ENCODE results near the gene NMT2.
"Not testable (repeated sequence)": the region's sequence is repeated elsewhere in the genome, so short reads cannot be mapped to it uniquely, and the experiment has no call there.

The NMT2 gene

DNA sequence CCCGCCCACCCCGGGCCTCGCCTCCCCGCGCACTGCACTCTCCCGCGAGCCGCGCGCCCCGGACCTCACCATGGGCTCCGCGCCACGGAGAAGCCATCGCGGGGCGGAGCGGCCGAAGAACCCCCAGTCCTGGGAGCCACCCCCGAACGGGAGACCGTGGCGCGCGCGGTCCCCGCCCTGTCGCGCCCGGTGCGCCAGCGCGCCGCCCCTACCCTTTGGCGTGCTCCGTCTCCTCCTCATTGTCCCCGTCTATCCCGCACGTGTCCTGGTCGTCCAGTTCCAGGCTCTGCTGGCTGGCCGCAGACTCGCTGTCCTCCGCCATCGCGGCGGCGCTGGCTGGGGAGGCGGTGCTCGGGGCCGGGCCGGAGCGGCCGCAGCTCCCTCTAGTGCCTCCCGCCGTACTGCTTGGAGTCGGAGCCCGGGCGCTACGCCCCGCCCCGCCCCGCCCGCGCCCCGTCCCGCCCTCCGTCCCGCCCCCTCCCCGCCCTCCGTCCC is at the start of gene NMT2:
Gene NMT2 (minus strand): TSS at position 403 of the 495 bp plus-strand sequence. CDS start 81 bp downstream, at position 322.
- peak; percentile 40 for DNase-seq

DNA sequence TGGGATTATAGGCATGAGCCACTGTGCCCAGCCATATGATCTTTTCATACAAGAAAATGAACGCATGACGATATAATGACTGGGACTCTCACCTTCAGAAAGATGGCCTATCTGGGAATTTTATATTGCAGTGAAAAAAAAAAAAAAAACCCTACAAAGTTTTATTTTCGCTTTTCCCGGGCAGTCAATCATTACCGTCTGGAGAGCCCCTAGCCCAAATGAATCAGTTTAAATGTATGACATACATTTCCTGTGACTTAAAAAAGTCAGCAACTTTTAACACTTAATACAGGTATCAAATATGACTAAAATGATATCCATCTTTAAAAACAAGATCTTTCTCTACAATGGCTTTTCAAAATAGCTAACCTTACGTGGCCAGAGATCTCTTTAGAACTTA is 48.2 kb upstream of the NMT2 start:
- no peak for DNase-seq

DNA sequence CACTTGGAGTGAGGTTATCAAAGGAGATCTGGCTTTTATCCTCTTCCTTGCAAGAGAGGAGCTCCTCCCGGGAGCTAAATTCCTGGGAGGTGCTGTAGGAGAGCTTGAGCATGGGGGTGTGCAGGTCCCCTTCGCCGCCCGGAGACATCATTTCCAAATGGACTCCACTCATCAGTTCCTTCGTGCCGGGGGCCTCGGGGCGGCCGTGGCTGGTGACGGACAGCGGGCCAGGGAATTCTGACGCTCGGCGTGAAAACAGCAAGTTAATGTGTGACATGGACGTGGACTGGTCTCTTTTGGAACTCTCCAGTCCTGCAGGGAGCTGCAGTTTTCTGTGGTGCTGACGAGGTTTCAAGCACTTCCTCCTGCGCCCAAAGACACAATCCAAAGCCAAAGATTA is 45.7 kb upstream of the NMT2 start:
- DNase-seq: no peak

DNA sequence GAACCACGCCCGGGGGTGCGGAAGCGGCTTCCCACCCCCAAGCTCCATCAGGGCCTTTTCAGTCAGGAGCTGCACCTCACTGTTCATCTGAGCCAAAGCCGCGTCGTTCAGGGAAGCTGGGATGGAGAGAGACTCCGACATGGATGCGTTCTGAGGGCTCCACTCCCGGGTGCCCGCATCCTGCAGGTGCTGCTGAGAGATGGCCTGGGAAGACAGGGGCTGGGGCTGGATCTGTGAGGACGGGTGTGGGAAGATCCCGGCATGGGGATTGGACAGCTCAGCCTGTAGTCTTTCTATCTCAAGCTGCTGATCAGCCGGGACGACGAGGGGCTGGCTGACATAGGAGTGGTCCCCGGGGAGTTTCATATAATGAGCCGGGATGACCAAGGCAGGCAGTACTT is 45.0 kb upstream of the NMT2 start:
- DNase-seq: no peak

DNA sequence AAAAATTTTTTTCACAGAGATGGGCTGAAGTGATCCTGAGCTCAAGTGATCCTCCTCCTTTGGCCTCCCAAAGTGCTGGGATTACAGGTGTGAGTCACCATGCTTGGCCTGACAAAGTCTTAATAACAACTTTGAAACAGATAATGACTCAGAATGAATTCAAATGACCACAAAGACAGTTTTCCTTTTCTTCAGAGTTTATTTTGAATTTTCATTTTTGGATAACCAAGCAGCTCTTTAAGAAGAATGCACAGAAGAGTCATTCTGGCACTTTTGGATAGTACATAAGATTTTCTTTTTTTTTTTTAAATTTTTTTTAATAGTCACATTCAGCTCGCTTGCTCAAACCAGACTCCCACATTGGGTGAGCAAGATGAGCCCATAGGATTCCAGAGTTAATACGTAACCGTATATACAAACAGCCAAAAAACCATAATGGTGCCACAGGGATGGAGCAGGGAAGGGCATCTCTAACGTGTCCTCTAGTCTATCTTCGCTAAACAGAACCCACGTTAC is 43.0 kb upstream of the NMT2 start:
- DNase-seq: no peak

DNA sequence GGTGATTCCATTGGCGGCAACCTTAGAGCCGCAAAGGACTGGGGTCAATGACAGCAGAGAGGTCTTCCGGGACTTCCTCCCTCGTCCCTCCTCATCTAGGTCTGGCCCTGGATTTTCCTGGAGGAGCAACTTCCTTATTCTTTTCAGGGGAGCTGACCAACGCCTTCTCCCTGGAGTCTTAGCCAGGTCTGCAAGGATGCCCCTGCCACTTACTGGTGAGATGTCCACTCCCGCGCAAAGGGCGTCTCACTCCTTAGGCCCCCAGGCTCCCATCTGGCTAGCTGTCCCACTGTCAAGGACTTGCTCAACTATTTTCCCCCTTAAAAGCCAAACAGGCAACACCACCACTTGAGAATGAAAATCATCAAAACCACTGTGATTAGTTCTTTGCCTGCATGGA is 42.0 kb upstream of the NMT2 start:
- no peak for DNase-seq

DNA sequence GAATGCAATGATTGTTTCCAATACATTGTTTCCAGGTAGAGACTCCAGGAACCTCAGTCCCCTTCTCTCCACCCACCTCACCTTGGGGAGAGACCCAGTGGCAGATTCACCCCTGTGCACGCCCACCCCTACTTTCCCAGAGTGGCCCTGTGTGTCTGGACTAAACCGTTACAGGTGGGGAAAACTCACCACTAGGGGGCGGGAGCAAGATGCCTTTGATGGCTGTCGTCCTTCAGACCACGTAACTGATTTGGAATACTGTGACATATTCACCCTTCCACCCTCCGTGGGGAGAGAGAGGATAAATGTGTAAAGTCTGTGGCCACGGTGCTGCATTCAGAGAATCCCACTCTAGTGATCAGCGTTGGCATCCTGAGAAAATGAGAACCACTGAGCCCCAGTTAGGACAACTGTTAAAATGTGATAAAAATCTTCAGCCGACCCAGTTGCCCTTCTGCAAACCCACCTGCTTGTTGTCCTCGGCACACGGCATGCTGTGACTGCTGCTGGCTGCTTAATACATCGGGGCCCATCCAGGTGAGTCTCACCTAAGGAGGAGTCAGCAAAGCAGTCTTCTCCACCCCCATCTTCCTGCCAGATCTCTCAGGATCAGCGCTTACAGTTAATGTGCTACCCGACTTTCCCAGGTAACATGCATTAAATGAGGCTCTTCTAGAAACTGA is 41.5 kb upstream of the NMT2 start:
- DNase-seq: no peak

DNA sequence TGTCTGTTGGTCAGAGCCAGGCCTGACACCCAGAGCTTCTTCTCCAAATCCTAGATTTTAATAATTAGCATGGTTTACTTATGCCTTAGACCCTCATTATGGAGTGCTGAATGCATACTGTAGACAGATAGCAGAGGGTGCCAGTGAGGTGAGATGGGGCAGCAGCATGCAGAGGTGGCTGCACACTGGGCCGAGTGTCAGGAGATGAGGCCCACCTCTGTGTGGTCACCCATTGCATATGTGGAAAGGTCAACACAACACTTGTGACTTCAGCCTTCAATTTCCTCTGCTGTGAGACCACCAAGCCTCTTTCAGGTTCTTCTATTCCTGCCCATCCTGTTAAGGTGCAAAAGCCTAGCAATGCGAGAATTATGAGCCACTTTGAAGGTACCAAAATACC is 39.7 kb upstream of the NMT2 start:
- DNase-seq: no peak

DNA sequence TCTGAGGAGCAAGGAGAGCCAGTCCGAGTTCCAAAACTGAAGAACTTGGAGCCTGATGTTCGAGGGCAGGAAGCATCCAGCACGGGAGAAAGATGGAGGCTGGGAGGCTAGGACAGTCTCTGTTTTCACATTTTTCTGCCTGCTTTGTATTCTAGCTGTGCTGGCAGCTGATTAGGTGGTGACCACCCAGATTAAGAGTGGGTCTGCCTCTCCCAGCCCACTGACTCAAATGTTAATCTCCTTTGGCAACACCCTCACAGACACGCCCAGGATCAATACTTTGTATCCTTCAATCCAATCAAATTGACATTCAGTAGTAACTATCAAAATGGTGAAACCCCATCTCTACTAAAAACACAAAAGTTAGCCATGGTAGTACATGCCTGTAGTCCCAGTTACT is 38.9 kb upstream of the NMT2 start:
- DNase-seq: not testable (repeated sequence)

DNA sequence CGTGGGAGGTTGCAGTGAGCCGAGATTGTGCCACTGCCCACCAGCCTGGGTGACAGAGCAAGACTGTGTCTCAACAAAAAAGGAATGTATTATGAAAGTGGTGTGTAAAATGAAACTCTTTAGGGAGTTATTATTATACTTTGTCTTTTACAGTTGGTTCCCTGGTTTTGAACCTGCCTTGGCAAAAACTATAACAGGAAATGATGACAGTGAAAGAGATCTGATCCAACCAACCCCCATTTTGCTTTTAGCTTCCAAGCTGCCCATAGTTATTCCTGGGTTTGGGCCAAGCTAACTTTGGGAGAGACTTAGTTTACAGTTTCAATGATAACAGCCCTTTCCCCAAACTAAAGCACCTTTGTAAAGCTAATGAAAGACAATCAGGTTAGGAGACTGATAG is 34.1 kb upstream of the NMT2 start:
- DNase-seq: no peak

DNA sequence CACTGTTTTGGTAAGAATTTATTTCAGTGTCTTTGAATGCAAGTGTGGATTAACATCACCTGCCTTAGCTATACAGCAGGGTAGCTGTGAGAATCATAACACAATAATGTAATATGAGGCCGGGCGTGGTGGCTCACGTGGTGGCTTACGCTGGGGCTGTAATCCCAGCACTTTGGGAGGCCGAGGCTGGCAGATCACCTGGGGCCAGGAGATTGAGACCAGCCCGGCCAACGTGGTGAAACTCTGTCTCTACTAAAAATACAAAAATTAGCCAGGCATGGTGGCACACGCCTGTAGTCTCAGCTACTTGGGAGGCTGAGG is 33.8 kb upstream of the NMT2 start:
- DNase-seq: not testable (repeated sequence)

DNA sequence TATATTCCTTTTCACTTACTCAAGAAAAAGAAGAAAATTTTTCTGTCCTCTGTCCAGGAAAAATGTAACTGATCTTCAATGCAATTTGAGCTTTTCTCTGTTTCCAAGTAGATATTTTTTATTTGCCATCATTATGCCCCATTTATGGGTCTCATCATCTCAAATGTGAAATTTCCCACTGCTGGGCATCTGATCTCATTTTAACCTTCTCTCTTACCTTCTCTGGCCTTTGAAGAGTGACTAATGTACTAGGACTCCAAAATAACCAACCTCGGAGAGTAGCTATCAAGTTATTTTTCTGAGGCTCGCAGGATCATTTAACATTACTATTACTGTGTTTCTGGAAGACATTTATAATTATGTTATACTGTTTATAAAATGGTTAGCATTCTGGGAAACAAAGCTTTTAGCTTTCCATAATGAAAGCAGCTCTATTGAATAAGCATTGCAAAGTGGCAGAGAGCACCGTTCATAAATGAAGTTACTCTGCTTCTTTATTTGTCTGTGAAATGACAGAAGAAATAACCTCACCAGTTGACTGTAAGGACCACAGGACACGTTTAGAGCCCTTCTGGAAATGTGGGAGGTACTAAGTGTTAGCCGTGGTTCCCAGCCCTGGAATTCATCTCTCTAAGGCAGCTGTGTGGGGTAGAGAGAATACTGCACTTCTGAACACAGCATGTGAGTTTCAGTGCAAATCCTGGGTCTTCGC is 33.3 kb upstream of the NMT2 start:
- DNase-seq: no peak

DNA sequence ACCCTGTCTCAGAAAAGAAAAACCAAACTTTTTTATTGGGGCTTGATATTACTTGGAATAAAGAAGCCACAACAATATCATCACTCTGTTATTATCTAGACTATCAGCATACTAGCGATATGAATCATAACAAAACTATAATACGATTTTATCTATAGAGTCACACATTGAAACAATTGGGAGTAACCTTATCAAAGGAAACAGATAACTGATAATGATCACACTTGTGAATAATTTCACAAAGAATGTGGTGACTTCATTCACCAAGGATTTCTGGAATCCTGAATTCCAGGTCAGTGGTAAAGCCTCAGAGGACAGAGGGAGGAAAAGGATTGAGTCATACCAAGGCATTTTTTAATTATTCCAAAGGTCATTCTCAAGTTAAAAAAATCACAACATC is 32.1 kb upstream of the NMT2 start:
- DNase-seq: no peak

DNA sequence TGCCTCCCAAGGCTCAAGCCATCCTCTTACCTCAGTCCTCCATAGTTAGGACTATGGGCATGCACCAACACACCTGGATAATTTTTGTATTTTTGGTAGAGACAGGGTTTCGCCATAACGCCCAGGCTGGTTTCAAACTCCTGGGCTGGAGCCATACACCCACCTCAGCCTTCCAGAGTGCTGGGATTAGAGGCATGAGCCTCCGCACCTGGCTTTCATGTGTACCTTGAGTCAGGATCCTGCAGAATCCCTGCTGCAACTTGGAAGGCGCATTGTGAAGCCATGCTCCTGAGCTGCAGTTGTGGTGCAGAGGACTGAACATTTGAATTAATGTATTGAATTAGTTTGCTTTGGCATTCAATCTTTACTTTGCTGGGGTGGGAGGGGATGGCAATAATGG is 29.4 kb upstream of the NMT2 start:
- DNase-seq: no peak

DNA sequence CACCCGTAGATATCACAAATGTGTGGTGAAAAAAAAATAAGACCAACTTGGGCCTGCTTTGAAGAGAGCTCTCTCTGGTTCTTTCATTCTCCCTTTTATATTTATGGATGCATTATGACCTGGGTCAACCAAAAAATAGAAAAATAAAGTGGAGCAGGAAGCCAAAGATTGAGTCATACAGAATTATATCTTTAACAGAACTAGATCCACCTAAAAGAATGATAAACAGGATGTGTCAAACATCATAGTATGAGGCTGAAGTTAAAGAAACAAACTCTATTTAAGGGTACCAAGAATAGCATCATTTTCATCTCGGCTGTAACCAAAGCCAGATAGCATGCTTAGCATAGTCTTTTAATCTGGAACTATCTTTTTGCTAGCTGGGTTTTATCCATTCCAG is 28.8 kb upstream of the NMT2 start:
- DNase-seq: no peak

DNA sequence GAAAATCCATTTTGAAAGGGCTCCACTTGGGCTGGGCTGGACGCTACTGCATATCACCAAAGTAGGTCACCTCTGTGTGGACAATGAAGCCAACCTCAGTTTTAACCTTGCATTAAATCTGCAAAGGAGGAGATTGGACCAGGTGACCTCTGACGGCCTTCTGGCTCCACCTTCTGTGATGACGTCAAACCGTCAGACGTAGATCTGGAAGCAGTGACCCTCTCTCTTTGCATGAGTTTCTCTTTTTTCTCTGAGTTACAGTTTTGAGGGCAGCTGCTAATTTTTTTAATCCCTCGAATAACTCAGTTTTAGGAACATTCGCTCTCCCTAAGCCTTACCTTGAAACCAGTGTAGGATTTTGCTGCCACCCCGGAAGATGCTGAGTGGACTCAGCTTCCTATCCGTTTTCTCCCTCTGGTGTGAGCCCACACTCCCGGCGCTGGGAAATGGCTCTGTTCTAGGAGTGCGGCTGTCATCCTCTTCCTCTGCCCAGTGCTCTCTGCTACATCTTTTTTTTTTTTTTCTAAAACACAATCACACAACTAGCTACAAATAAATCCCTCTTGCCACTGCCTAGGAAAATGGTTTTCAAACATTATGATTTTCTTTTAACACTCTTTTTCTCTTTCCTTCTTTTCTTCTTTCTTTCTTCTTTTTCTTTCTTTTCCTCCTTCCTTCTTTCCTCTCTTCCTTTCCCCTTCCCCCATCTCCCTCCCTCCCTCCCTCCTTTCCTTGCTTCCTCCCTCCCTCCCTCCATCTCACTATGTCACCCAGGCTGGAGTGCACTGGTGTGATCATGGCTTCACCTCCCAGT is 27.7 kb upstream of the NMT2 start:
- DNase-seq: no peak

DNA sequence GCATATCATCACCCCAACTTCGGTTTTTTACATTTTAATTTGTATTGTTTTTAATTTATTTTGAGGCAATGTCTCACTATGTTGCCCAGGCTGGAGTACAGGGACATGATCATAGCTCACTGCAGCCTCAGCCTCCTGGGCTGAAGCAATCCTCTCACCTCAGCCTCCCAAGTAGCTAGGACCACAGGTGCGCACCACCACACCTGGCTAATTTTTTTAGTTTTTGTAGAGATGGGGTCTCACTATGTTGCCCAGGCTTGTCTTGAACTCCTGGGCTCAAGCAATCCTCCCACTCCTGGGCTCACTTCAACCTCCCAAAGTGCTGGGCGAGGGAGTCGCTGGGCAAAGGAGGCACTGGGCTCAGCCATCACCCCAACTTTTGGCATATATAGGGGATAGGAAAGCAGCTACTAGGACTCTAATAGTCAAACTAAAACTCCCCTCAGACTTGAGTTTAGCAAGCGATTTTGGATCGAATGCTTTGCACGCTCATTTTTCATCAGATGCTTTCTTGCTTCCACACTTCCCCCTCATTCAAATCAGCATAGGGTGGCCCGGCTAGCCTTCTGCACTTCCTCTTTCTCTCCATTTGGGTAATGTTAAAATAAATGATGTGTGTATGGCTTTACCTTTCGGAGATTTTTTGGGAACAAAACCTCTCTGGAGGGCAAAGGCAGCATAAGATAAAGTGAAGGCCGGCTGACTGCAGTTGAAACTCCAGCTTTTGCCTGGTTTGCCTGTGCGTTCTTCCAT is 20.8 kb upstream of the NMT2 start:
- DNase-seq: no peak

DNA sequence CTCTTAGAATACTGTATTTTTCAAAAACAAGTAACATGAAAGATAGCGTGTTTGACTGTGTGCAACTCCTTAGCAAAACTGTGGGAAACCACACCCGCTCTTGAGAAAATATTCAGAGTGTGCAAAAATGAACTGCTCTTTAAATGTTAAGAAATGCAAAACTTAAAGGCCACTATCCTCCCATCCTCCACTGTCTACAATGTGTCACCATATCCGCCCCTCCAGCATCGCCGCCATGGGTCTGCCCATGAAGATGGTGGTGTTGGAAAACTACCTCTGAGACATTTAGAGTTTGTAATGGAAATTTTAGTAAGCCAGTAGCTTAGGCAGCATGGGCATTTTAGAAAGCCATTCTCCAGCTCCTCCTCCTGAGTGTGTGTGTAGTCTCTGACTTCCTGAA is 20.1 kb upstream of the NMT2 start:
- DNase-seq: no peak

DNA sequence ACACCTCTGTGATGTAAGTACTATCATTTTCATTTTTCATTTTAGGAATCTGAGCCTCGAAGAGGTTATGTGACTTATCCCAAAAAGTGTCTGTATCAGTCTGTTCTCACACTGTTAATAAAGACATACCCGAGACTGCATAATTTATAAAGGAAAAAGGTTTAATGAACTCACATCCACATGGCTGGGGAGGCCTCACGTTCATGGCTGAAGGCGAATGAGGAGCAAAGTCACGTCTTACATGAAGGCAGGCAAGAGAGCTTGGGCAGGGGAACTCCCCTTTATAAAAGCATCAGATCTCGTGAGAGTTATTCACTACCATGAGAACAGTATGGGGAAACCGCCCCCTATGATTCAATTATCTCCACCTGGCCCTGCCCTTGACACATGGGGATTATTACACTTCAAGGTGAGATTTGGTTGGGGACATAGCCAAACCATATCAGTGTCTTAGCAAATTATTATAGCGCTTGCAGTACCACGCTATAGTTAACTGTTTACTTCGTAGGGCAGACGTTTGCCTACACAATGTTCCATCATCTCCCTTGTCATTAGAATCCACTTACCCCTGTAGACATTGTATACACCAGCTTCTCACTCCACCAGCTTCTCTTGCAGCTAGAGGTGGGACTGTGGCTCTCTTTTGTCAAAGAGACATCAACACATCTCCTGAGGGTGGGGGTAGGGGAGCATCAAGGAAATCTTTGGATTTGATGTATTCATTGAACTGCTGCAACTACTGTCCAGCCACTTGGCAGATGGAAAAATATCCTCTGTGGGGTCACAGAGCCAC is 15.4 kb upstream of the NMT2 start:
- no peak for DNase-seq

DNA sequence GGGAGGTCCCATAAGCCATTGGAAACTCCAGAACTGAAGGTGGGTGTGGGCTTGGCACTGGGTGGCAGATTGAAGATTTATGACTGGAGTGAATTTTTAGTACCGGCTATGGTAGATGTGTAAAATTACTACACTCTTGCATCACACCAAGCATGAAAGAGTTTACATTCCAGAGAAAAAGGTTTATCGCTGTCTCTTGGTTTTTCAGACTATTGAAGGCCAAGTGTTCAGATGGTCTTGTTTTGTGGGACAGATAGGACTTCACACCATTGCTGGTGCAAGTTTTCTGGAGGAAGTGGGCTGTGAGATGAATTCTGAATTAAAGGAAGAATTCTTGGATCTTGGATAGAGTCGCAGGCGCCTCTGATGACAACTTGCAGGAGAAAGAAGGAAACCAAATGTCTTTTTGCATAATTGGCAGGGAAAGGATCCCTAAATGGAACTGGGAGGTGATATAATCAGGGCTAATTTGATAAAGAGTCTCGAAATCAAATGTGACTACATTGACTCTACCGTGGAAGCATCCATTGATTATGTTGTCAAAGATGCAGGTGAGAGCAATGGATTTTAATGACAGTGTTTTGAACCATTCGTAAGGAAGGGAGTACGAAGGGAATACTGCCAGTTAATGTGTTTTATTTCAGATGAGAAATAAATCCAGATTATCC is 14.2 kb upstream of the NMT2 start:
- no peak for DNase-seq

DNA sequence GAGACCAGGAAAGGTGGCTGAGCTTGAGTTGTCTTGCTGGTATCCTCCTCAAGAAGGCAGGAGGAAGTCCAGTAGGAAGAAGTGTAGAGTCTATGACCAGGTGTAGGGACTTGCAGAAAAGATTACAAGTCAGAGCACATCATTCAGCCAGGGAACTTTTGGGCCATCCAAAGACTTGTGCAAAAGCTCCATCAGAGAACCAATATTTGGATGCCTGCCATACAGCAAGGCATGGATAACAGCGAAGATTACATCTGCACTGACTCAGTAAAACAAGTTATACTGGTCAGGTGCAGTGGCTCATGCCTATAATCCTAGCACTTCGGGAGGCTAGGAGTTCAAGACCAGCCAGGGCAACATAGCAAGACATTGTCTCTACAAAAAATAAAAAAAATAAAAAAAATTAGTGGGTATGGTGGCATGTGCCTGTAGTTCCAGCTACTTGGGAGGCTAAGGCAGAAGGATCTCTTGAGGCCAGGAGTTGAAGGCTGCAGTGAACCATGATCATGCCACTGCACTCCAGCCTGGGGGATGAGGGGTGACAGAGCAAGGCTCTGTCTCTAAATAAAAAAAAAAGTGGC is 13.2 kb upstream of the NMT2 start:
- no peak for DNase-seq
